Cardiac muscle cell (in vitro differentiated cells and primary cell): ENCODE data around the gene RBM34. TPM values are rescaled to one million over a fixed set of nuclear protein-coding genes. Genes with fewer than 3 reads are reported as not detected.
"Not testable (repeated sequence)": the region's sequence is repeated elsewhere in the genome, so short reads cannot be mapped to it uniquely, and the experiment has no call there.

ENCODE experiments used
- DNase-seq, 2 donors: peaks; one replicate each; pipeline versions ENCODE4 v3.0.0 to v3.0.0-alpha.2; 2010 to 2017; ENCODE audit warnings: low read depth in 1 of 2, low spot score in 1 of 2
- H3K27ac ChIP-seq: fragments of 200-600 bp; sonication (generic); 2 replicates; pipeline ENCODE4 v1.5.1; 2016
- H3K27me3 ChIP-seq: fragments of 200-600 bp; sonication (generic); 2 replicates; pipeline ENCODE4 v1.6.0; 2016; ENCODE audit warnings: control low read depth
- H3K36me3 ChIP-seq: fragments of 200-600 bp; sonication (generic); 2 replicates; pipeline ENCODE4 v1.5.1; 2016; ENCODE audit warnings: control low read depth
- H3K4me1 ChIP-seq: fragments of 200-600 bp; sonication (generic); 2 replicates; pipeline ENCODE4 v1.8.1; 2017; ENCODE audit warnings: low read depth, mild to moderate bottlenecking, mixed run types
- H3K4me3 ChIP-seq: fragments of 200-600 bp; sonication (generic); 2 replicates; pipeline ENCODE4 v1.5.1; 2016; ENCODE audit warnings: mild to moderate bottlenecking
- H3K9me3 ChIP-seq: fragments of 200-600 bp; sonication (generic); 2 replicates; pipeline ENCODE4 v1.5.1; 2017; ENCODE audit warnings: low read depth, mild to moderate bottlenecking, control low read depth
- polyA plus RNA-seq: library from polyadenylated mRNA; unstranded; fragments of >200 nt; fragmentation: Nextera tagmentation; extraction: Ambion mirVana; gene quantifications from 2 replicates; pipeline ENCODE4 v1.2.1, GENCODE V29; 2016
- total RNA-seq: library from RNA; depleted of rRNA; stranded (reverse); fragments of >200 nt; gene quantifications from 2 replicates; pipeline ENCODE4 v1.2.3, GENCODE V29; 2016
- TF ChIP-seq, protein P1 (sequence below): IDR thresholded peaks from 2 replicates; pipeline ENCODE4 v1.5.1; 2012; ENCODE audit warnings: low read depth, mild to moderate bottlenecking, low read length

Gene RBM34, protein sequence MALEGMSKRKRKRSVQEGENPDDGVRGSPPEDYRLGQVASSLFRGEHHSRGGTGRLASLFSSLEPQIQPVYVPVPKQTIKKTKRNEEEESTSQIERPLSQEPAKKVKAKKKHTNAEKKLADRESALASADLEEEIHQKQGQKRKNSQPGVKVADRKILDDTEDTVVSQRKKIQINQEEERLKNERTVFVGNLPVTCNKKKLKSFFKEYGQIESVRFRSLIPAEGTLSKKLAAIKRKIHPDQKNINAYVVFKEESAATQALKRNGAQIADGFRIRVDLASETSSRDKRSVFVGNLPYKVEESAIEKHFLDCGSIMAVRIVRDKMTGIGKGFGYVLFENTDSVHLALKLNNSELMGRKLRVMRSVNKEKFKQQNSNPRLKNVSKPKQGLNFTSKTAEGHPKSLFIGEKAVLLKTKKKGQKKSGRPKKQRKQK
- total RNA-seq, result 40.7 and 41.2 TPM in 2 replicates
- polyA plus RNA-seq, result 63.8 and 77.3 TPM in 2 replicates

DNA sequence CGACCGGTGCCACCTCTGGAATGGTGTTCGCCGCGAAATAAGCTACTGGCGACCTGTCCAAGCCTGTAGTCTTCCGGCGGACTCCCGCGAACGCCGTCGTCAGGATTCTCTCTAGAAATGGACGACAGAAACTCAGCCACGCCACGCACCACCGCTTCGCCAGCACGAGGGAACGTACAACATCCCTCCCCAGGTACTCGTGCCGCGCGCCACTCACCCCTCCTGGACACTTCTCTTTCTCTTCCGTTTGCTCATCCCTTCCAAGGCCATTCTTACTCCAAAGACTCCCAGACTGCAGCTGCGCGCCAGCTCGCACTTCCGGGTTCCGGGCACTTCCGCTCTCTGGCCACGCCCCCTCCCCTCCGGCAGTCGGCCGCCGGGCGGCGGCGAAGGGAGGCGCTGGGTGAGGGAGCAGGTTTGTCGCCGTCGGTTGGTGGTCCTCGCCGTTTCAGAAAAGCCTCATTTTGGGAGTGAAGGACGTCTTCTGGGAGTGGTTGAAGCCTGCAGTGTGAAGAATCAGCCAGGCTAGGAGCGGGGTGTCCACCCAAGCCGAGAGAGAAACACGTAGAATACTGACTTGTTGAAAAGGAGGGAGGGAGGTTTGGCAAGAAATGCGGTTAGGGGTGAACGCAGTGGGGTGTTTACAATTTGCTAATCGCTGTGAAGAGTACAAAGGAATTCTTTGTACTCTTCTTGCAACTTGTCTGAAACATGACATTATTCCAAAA, at the start of gene RBM34:
Gene RBM34, minus strand, starts transcription at position 294 of the 728 bp plus-strand sequence. Its CDS starts 24 bp downstream, at position 270.
- no peaks in the 10 kb centered on the region for H3K9me3 ChIP-seq
- H3K4me3 ChIP-seq, result peak within 1 kb of the TSS; percentile 84
- peaks cover 3% of the 10 kb centered on the region for H3K4me1 ChIP-seq
- peak; percentile 93 for DNase-seq
- H3K27ac ChIP-seq, result peak within 1 kb of the TSS; percentile 86
- H3K27me3 ChIP-seq, result no peaks in the 10 kb centered on the region
- TF ChIP-seq, protein P1, sequence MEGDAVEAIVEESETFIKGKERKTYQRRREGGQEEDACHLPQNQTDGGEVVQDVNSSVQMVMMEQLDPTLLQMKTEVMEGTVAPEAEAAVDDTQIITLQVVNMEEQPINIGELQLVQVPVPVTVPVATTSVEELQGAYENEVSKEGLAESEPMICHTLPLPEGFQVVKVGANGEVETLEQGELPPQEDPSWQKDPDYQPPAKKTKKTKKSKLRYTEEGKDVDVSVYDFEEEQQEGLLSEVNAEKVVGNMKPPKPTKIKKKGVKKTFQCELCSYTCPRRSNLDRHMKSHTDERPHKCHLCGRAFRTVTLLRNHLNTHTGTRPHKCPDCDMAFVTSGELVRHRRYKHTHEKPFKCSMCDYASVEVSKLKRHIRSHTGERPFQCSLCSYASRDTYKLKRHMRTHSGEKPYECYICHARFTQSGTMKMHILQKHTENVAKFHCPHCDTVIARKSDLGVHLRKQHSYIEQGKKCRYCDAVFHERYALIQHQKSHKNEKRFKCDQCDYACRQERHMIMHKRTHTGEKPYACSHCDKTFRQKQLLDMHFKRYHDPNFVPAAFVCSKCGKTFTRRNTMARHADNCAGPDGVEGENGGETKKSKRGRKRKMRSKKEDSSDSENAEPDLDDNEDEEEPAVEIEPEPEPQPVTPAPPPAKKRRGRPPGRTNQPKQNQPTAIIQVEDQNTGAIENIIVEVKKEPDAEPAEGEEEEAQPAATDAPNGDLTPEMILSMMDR, result no peak
- H3K36me3 ChIP-seq, result peaks cover 12% of the 10 kb centered on the region

DNA sequence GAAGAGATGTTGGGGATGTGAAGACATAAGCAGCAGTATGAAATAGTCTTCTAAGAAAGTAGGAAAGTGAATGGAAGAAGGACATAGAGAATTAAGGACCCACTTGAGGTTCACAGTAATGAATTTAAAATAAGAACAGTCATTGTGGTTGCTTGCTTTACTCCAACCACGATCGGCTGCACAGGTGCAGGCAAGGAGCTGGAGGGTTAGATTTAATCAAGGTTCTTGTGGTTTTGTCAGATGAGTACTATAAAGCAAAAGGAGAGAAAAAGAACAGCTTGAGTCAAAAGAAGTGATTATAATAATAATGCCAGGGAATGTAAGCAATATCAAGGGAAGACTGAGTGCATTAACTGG, 46.1 kb upstream of the RBM34 start:
- Histone ChIP-seq H3K27me3 (no peaks in the 10 kb centered on the region), H3K36me3 (peaks cover 33% of the 10 kb centered on the region), H3K9me3 (no peaks in the 10 kb centered on the region), H3K4me3 (no peak overlapping the region), H3K27ac (peak overlapping the region; percentile 63), H3K4me1 (no peaks in the 10 kb centered on the region)
- no peak for DNase-seq
- TF ChIP-seq, protein P1, result no peak

DNA sequence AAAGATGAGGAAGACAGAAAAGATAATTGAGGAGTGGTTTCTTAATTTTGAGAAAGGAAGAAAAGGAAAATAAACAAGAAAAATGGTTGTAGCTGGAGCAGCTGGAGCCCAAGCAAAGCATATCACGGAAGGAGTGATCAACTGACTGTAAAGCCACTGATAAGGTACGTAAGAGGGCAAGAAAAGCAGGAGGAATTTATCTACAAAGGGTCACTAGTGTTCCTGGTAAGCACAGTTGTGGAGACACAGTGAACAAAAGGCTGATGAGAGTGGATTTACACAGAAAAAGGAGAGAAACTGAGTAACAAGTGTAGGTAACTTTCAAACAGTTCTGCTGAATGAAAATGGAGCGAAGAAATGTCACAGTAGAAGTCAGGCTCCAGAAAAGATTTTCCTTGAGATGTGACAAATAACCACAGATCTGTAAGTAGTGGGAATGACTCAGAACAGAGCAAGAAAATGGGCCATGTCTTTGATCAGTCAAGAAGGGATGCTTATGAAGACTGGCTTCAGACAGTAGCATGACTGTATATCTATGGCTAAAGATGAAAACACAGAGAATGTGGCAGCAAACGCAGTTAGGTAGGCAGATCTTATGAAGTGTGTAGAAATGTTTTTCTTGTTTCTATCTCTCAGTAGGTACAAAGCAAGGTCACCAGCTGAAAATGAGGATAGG, 45.6 kb upstream of the RBM34 start:
- no peak overlapping the region for H3K4me3 ChIP-seq
- no peaks in the 10 kb centered on the region for H3K27me3 ChIP-seq
- no peaks in the 10 kb centered on the region for H3K4me1 ChIP-seq
- DNase-seq, result no peak
- H3K9me3 ChIP-seq, result no peaks in the 10 kb centered on the region
- TF ChIP-seq, protein P1, result no peak
- peak overlapping the region; percentile 63 for H3K27ac ChIP-seq
- peaks cover 30% of the 10 kb centered on the region for H3K36me3 ChIP-seq

DNA sequence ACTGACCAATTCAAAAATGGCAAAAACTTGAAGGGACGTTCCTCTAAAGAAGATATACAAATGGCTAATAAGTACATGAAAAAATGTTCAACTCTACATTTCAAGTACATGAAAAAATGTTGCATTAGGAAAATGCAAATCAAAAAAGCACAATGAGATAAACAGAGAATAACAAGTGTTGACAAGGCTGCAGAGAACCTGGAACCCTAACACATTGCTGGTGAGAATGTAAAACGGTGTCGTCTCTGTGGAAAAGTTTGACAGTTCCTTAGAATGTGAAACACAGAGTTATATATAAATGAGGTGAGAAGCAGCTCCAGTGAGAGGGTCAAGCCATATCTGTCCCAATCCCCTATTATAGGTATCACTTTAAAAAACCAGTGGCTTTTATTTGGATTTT, 44.6 kb upstream of the RBM34 start:
- Histone ChIP-seq H3K9me3 (no peaks in the 10 kb centered on the region), H3K4me3 (no peak overlapping the region)

DNA sequence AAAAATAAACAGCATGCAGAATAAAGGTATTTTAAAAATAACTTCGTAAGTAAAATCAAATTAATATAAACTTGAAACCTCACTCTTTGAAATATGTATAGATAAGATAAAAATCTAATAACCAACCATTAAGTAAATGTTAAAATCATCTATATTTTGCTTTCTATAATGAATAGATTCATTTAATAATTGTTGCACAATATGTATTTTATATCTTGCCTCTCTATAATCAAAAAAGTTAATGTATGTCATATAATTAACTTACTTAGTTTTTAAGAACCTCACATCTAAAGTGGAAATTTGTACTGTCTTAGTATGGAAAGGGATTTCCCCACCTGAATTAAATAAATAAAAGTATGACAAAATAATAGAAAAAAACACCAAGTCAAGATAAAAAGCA, 42.4 kb upstream of the RBM34 start:
- H3K9me3 ChIP-seq, result no peaks in the 10 kb centered on the region
- H3K4me1 ChIP-seq, result no peaks in the 10 kb centered on the region
- TF ChIP-seq, protein P1, result no peak
- no peaks in the 10 kb centered on the region for H3K27me3 ChIP-seq
- H3K36me3 ChIP-seq, result peaks cover 19% of the 10 kb centered on the region
- no peak overlapping the region for H3K4me3 ChIP-seq
- no peak overlapping the region for H3K27ac ChIP-seq
- no peak for DNase-seq

More for the DNA sequence above, 44.6 kb upstream of the RBM34 start:
- DNase-seq, result no peak
- no peak overlapping the region for H3K27ac ChIP-seq
- no peaks in the 10 kb centered on the region for H3K27me3 ChIP-seq
- TF ChIP-seq, protein P1, result no peak
- peaks cover 34% of the 10 kb centered on the region for H3K36me3 ChIP-seq
- H3K4me1 ChIP-seq, result no peaks in the 10 kb centered on the region

DNA sequence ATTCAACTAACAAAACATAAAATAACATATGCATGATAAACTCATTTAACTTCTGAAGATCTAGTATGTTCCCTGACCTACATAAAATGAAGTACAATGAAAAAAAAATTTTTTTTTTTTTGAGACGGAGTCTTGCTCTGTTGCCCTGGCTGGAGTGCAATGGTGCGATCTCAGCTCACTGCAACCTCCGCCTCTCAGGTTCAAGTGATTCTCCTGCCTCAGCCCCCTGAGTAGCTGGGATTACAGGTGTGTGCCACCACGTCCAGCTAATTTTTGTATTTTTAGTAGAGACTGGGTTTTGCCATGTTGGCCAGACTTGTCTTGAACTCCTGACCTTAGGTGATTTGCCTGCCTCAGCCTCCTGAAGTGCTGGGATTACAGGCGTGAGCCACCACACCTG, 41.4 kb upstream of the RBM34 start:
- not testable (repeated sequence) for DNase-seq, H3K4me1 ChIP-seq, H3K27me3 ChIP-seq, H3K4me3 ChIP-seq, H3K27ac ChIP-seq, H3K9me3 ChIP-seq
- H3K36me3 ChIP-seq, result peaks cover 22% of the 10 kb centered on the region
